Vagina (tissue), 2 donors: ENCODE results near the gene RFFL.

Experiments used
- POLR2A ChIP-seq, 2 donors: fragments of 450-650 bp; IDR thresholded peaks; one replicate each; pipeline ENCODE4 v1.6.1; 2017; ENCODE audit warnings: antibody characterized with exemption in 2 of 2, mild to moderate bottlenecking in 2 of 2, moderate library complexity in 2 of 2
- POLR2AphosphoS5 ChIP-seq, 2 donors: sonication (generic); formaldehyde crosslinking; IDR thresholded peaks; one replicate each; pipeline ENCODE4 v1.9.0; 2017; ENCODE audit warnings: antibody characterized with exemption in 2 of 2, mild to moderate bottlenecking in 2 of 2, low read depth in 1 of 2; ENCODE audit not compliant: insufficient read depth in 1 of 2
- TF ChIP-seq, protein P1 (sequence below), 3 experiments: fragments of 450-650 bp in 2 of 3; fragments of 200-600 bp in 1 of 3; sonication (generic) in 1 of 3; IDR thresholded peaks; one replicate each; pipeline ENCODE4 v1.5.1; 2017 to 2019; ENCODE audit warnings: antibody characterized with exemption in 3 of 3, mild to moderate bottlenecking in 2 of 3, moderate library complexity in 2 of 3

DNA sequence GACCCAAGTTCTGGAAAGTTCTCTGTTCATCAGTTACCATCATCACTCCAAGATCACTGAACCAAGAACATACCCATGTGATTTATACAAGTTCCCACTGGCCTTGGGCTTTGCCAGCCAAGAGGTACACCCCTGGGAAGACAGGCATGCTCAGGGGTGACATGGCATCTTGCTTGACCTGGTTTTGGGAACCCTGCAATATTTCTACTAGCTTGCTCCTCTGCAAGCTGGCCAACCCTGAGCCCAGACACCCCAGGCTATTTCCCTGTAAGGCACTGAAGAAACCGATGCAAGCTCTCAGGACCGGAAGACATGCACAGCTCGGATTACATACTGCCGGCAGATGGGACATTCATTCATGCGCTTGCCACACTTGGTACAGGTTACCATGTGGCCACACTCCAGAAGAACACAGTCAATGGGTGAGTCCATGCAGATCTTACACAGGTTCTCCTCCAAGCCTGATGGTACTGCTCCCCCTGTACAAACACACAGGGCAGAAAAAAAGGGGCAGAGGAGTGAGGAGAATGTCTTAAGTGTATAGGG is 51.8 kb downstream of the RFFL start:
- TF ChIP-seq POLR2AphosphoS5 (IDR thresholded peaks at IDR 0.05; ENCODE audit: insufficient read depth in 1 of 2, low read depth in 1 of 2) = no peak
- TF ChIP-seq, protein P1, sequence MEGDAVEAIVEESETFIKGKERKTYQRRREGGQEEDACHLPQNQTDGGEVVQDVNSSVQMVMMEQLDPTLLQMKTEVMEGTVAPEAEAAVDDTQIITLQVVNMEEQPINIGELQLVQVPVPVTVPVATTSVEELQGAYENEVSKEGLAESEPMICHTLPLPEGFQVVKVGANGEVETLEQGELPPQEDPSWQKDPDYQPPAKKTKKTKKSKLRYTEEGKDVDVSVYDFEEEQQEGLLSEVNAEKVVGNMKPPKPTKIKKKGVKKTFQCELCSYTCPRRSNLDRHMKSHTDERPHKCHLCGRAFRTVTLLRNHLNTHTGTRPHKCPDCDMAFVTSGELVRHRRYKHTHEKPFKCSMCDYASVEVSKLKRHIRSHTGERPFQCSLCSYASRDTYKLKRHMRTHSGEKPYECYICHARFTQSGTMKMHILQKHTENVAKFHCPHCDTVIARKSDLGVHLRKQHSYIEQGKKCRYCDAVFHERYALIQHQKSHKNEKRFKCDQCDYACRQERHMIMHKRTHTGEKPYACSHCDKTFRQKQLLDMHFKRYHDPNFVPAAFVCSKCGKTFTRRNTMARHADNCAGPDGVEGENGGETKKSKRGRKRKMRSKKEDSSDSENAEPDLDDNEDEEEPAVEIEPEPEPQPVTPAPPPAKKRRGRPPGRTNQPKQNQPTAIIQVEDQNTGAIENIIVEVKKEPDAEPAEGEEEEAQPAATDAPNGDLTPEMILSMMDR (IDR thresholded peaks at IDR 0.05) = no peak
- no peak for TF ChIP-seq POLR2A (IDR thresholded peaks at IDR 0.05)
